Parathyroid adenoma (tissue), 2 donors: ENCODE measurements around the gene ALDH16A1.

ENCODE experiments used
- H2AFZ ChIP-seq: fragments of 300-600 bp; sonication (generic); one replicate; pipeline ENCODE4 v1.7.0; 2017; ENCODE audit warnings: antibody characterized with exemption, mild to moderate bottlenecking
- H3K27ac ChIP-seq: fragments of 300-600 bp; sonication (generic); one replicate; pipeline ENCODE4 v1.7.0; 2017
- H3K27me3 ChIP-seq: fragments of 300-600 bp; sonication (generic); one replicate; pipeline ENCODE4 v1.7.0; 2017; ENCODE audit warnings: low read length; ENCODE audit not compliant: control insufficient read depth, insufficient read depth
- H3K36me3 ChIP-seq: fragments of 300-600 bp; sonication (generic); one replicate; pipeline ENCODE4 v1.7.0; 2017; ENCODE audit warnings: low read length; ENCODE audit not compliant: control insufficient read depth, insufficient read depth
- H3K4me1 ChIP-seq: fragments of 300-600 bp; sonication (generic); one replicate; pipeline ENCODE4 v1.7.0; 2017; ENCODE audit warnings: control low read depth
- H3K4me2 ChIP-seq: fragments of 300-600 bp; sonication (generic); one replicate; pipeline ENCODE4 v1.7.0; 2017; ENCODE audit warnings: low read length
- H3K4me3 ChIP-seq: fragments of 300-600 bp; sonication (generic); one replicate; pipeline ENCODE4 v1.7.0; 2017; ENCODE audit warnings: low read depth, low read length
- H3K79me2 ChIP-seq: fragments of 300-600 bp; sonication (generic); one replicate; pipeline ENCODE4 v1.7.0; 2017; ENCODE audit warnings: control low read depth
- H3K9ac ChIP-seq: fragments of 300-600 bp; sonication (generic); one replicate; pipeline ENCODE4 v1.7.0; 2017; ENCODE audit warnings: mild to moderate bottlenecking
- H3K9me3 ChIP-seq: fragments of 300-600 bp; sonication (generic); one replicate; pipeline ENCODE4 v1.7.0; 2017; ENCODE audit warnings: low read length; ENCODE audit not compliant: control insufficient read depth
- TF ChIP-seq, protein P1 (sequence below): fragments of 300-600 bp; sonication (generic); IDR thresholded peaks from one replicate; pipeline ENCODE4 v1.7.0; 2017; ENCODE audit warnings: antibody characterized with exemption, mild to moderate bottlenecking
- donor health status: primary hyperparathyroidism.

ALDH16A1 gene

DNA sequence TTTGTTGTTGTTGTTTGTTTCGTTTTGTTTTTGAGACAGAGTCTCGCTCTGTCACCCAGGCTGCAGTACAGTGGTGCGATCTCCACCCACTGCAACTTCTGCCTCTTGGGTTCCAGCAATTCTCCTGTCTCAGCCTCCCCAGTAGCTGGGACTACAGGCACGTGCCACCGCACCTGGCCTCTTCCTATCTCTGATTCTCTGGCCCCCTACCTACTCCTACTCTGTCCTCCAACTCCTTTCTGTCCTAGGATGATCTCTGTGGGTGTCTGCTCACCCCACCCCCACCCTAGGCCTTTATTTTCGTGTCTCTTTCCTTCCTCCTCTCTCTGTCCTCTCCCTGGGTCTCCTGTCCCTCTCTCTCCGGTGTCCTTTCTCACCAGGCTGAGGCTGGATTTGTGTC is 2.6 kb upstream of the ALDH16A1 start:
- no peak overlapping the region for H3K27ac ChIP-seq
- no peak overlapping the region for H3K9ac ChIP-seq
- H3K79me2 ChIP-seq: no peaks in the 10 kb centered on the region
- H3K4me3 ChIP-seq: no peak overlapping the region
- H2AFZ ChIP-seq: no peak overlapping the region
- no peaks in the 10 kb centered on the region for H3K9me3 ChIP-seq
- TF ChIP-seq, protein P1, sequence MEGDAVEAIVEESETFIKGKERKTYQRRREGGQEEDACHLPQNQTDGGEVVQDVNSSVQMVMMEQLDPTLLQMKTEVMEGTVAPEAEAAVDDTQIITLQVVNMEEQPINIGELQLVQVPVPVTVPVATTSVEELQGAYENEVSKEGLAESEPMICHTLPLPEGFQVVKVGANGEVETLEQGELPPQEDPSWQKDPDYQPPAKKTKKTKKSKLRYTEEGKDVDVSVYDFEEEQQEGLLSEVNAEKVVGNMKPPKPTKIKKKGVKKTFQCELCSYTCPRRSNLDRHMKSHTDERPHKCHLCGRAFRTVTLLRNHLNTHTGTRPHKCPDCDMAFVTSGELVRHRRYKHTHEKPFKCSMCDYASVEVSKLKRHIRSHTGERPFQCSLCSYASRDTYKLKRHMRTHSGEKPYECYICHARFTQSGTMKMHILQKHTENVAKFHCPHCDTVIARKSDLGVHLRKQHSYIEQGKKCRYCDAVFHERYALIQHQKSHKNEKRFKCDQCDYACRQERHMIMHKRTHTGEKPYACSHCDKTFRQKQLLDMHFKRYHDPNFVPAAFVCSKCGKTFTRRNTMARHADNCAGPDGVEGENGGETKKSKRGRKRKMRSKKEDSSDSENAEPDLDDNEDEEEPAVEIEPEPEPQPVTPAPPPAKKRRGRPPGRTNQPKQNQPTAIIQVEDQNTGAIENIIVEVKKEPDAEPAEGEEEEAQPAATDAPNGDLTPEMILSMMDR: no peak
- peak overlapping the region; percentile 18 for H3K4me2 ChIP-seq
- no peaks in the 10 kb centered on the region for H3K4me1 ChIP-seq
- no peaks in the 10 kb centered on the region for H3K36me3 ChIP-seq
- no peaks in the 10 kb centered on the region for H3K27me3 ChIP-seq

DNA sequence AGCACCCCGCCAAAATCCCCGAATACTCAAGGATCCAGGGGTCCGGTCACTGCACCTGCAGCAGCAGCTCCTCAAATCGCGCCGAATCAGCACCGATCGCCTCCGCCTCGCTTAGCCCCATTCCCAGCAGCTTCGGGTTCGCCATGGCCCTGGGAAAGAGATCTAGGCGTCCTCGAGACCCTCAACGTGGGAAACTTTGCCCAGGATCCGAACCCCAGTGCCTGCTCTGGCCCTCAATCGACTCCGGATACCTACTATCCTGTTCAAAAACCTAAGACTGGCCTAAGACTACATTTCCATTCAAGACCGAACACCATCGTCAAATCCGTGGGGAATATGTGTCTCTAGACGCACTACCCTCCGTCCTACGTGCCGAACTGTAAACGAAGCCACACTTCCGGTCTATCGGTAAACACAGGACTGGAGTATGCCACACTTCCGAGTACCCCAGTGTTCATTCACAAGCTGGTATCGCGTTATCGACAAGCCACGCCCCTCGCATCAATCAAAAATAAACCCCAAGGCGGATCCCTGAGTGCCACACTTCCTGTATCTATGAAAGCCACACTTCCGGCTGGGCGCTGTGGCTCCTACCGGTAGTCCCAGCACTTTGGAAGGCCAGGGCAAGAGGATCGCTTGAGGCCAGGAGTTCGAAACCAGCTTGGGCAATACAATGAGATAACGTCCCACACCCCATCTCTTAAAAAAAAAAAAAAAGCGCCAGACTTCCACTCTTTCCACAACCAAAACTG is 1.4 kb upstream of the ALDH16A1 start, which contains the start of gene PIH1D1:
Gene PIH1D1 (minus strand): TSS at position 385 of the 752 bp plus-strand sequence. CDS start 240 bp downstream, at position 145.
- no peaks in the 10 kb centered on the region for H3K4me1 ChIP-seq
- H3K79me2 ChIP-seq: no peaks in the 10 kb centered on the region
- peak within 1 kb of the TSS; percentile 100 for H3K4me2 ChIP-seq
- peak within 1 kb of the TSS; percentile 95 for H2AFZ ChIP-seq
- no peaks in the 10 kb centered on the region for H3K36me3 ChIP-seq
- no peaks in the 10 kb centered on the region for H3K27me3 ChIP-seq
- TF ChIP-seq, protein P1: peak; percentile 15
- peak within 1 kb of the TSS; percentile 85 for H3K27ac ChIP-seq
- H3K9ac ChIP-seq: peak within 1 kb of the TSS; percentile 50
- H3K9me3 ChIP-seq: no peaks in the 10 kb centered on the region
- peak within 1 kb of the TSS; percentile 96 for H3K4me3 ChIP-seq

DNA sequence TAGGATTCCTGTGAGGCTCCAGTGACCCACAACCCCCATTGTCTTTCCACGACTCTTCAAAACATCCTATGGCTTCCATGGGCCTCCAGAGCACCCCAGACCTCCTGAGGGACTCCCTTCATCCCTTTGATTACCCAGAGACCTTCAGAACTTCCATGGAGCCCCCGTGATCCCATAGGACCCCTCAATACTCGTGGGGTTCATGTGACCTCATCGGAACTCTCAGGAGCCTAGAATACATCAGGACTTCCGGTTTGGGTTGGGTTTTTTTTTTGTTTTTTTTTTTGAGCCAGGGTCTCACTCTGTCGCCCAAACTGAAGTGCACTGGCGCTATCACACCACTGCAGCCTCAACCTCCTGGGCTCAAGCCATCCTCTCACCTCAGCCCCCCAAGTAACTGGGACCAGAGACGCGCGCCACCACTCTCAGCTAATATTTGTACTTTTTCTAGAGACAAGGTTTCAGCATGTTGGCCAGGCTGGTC is 774 bp downstream of the ALDH16A1 start:
- Histone ChIP-seq H3K27me3 (no peaks in the 10 kb centered on the region), H3K36me3 (no peaks in the 10 kb centered on the region), H2AFZ (peak overlapping the region; percentile 75), H3K9ac (peak overlapping the region; percentile 20), H3K4me3 (peak overlapping the region; percentile 96), H3K9me3 (no peaks in the 10 kb centered on the region), H3K4me2 (peak overlapping the region; percentile 100), H3K27ac (peak overlapping the region; percentile 85), H3K79me2 (no peaks in the 10 kb centered on the region), H3K4me1 (no peaks in the 10 kb centered on the region)
- TF ChIP-seq, protein P1: no peak

DNA sequence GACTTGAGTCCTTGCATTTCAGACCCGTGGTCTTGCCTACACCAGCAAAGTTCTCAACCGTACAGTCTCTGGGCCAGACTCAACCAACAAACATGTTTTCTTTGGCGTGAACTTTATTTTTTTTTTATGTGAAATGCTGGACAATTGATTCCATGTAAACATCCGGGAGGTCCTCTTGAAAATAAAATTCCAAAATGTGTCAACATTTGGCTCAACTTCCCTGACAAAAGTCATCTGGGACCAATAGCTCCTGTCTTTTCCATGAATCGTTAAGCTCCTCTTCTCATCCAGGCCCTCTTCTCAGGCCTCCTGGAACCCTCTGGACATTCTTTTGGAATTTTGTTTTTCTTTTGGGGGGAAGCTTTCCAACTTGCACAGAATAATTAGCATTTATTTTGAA is 2.7 kb downstream of the ALDH16A1 start:
- no peaks in the 10 kb centered on the region for H3K79me2 ChIP-seq
- H3K27me3 ChIP-seq: no peaks in the 10 kb centered on the region
- no peak overlapping the region for H3K4me3 ChIP-seq
- H3K36me3 ChIP-seq: no peaks in the 10 kb centered on the region
- H2AFZ ChIP-seq: no peak overlapping the region
- no peaks in the 10 kb centered on the region for H3K9me3 ChIP-seq
- H3K9ac ChIP-seq: no peak overlapping the region
- TF ChIP-seq, protein P1: no peak
- H3K4me2 ChIP-seq: no peak overlapping the region
- no peak overlapping the region for H3K27ac ChIP-seq
- H3K4me1 ChIP-seq: no peaks in the 10 kb centered on the region
